ENCODE results near the gene FAF2. TPM values are rescaled to one million over a fixed set of nuclear protein-coding genes. Genes with fewer than 3 reads are reported as not detected.

FAF2 gene
- total and polyA plus RNA-seq, 5 donors, result 9.7 to 25.2 (median 18.3) TPM

GRCh38 chr5:176538230-176538988, 90.2 kb downstream of the FAF2 start:
- ATAC-seq, result no peak
- WGBS, result 26% methylated on average over 13 of the region's 13 CpGs
- intact Hi-C loops (cut with DNase I), result loop anchor here in 2 of 4 donors (10.0 kb wide), 2 partner anchors 94 to 124 kb away; partner anchors contain the start of genes FAF2 (in 2 of the 2) and CLTB (in 1 of the 2)
- no peak for DNase-seq
- peak overlapping the region; percentile 75 for H3K27ac ChIP-seq (ENCODE audit: low read length)
- H3K4me1 ChIP-seq (ENCODE audit: control insufficient read depth, insufficient read depth, low read length), result peaks cover 18% of the 10 kb centered on the region
- H3K9me3 ChIP-seq (ENCODE audit: control insufficient read depth, low read length), result no peaks in the 10 kb centered on the region
- no peaks in the 10 kb centered on the region for H3K27me3 ChIP-seq (ENCODE audit: control insufficient read depth, insufficient read depth)
- H3K4me3 ChIP-seq (ENCODE audit: low read length), result peak overlapping the region; percentile 28

- no peaks in the 10 kb centered on the region for H3K27me3 ChIP-seq (ENCODE audit: control insufficient read depth, insufficient read depth)
- ATAC-seq, result no peak
- intact Hi-C loops (cut with DNase I), result loop anchor here in 2 of 4 donors (10.0 kb wide), 2 partner anchors 94 to 124 kb away; partner anchors contain the start of genes FAF2 (in 2 of the 2) and CLTB (in 1 of the 2)
- H3K27ac ChIP-seq (ENCODE audit: low read length), result no peak overlapping the region
- no peak for DNase-seq
- WGBS, result 27% methylated on average over 5 of the region's 5 CpGs
- no peaks in the 10 kb centered on the region for H3K9me3 ChIP-seq (ENCODE audit: control insufficient read depth, low read length)
- peaks cover 13% of the 10 kb centered on the region for H3K4me1 ChIP-seq (ENCODE audit: control insufficient read depth, insufficient read depth, low read length)
- no peak overlapping the region for H3K4me3 ChIP-seq (ENCODE audit: low read length)
Observed at GRCh38 chr5:176538989-176539384, 90.8 kb downstream of the FAF2 start.

- ATAC-seq (no peak), DNase-seq (no peak)
- no peaks in the 10 kb centered on the region for H3K4me1 ChIP-seq (ENCODE audit: control insufficient read depth, insufficient read depth, low read length)
- H3K9me3 ChIP-seq (ENCODE audit: control insufficient read depth, low read length), result no peaks in the 10 kb centered on the region
- H3K27me3 ChIP-seq (ENCODE audit: control insufficient read depth, insufficient read depth), result no peaks in the 10 kb centered on the region
- no peak overlapping the region for H3K27ac ChIP-seq (ENCODE audit: low read length)
- WGBS, result 87% methylated on average over 8 of the region's 8 CpGs
- no peak overlapping the region for H3K4me3 ChIP-seq (ENCODE audit: low read length)
- intact Hi-C loops (cut with DNase I), result no loop called here
Observed at GRCh38 chr5:176540476-176540899, 92.3 kb downstream of the FAF2 start.

GRCh38 chr5:176540956-176541337, 92.8 kb downstream of the FAF2 start:
- no peaks in the 10 kb centered on the region for H3K9me3 ChIP-seq (ENCODE audit: control insufficient read depth, low read length)
- no peaks in the 10 kb centered on the region for H3K27me3 ChIP-seq (ENCODE audit: control insufficient read depth, insufficient read depth)
- H3K27ac ChIP-seq (ENCODE audit: low read length), result no peak overlapping the region
- peak in 1 of 3 donors; percentile 22 for DNase-seq
- ATAC-seq, result no peak
- intact Hi-C loops (cut with DNase I), result no loop called here
- 91% methylated on average over 8 of the region's 8 CpGs for WGBS
- no peaks in the 10 kb centered on the region for H3K4me1 ChIP-seq (ENCODE audit: control insufficient read depth, insufficient read depth, low read length)
- H3K4me3 ChIP-seq (ENCODE audit: low read length), result no peak overlapping the region

- H3K4me1 ChIP-seq (ENCODE audit: control insufficient read depth, insufficient read depth, low read length), result no peaks in the 10 kb centered on the region
- peak overlapping the region; percentile 0 for H3K27ac ChIP-seq (ENCODE audit: low read length)
- intact Hi-C loops (cut with DNase I), result no loop called here
- DNase-seq (peak; percentile 69 to 85 (median 83)), ATAC-seq (no peak)
- H3K9me3 ChIP-seq (ENCODE audit: control insufficient read depth, low read length), result no peaks in the 10 kb centered on the region
- no peaks in the 10 kb centered on the region for H3K27me3 ChIP-seq (ENCODE audit: control insufficient read depth, insufficient read depth)
- WGBS, result 55% methylated on average over 12 of the region's 12 CpGs
- H3K4me3 ChIP-seq (ENCODE audit: low read length), result no peak overlapping the region
Observed at GRCh38 chr5:176541338-176542134, 93.4 kb downstream of the FAF2 start.

GRCh38 chr5:176542135-176542595, 94.0 kb downstream of the FAF2 start:
- Histone ChIP-seq H3K9me3 (ENCODE audit: control insufficient read depth, low read length) (no peaks in the 10 kb centered on the region), H3K4me1 (ENCODE audit: control insufficient read depth, insufficient read depth, low read length) (no peaks in the 10 kb centered on the region), H3K4me3 (ENCODE audit: low read length) (peak overlapping the region; percentile 90), H3K27ac (ENCODE audit: low read length) (peak overlapping the region; percentile 72), H3K27me3 (ENCODE audit: control insufficient read depth, insufficient read depth) (no peaks in the 10 kb centered on the region)
- no peak for ATAC-seq
- WGBS, result 61% methylated on average over 16 of the region's 16 CpGs
- DNase-seq, result peak in 2 of 3 donors; percentile 73 to 74
- intact Hi-C loops (cut with DNase I), result no loop called here

- no peaks in the 10 kb centered on the region for H3K27me3 ChIP-seq (ENCODE audit: control insufficient read depth, insufficient read depth)
- ATAC-seq (peak; percentile 0 to 10), DNase-seq (peak in 2 of 3 donors; percentile 57 to 75)
- H3K4me1 ChIP-seq (ENCODE audit: control insufficient read depth, insufficient read depth, low read length), result no peaks in the 10 kb centered on the region
- peak overlapping the region; percentile 88 for H3K27ac ChIP-seq (ENCODE audit: low read length)
- H3K4me3 ChIP-seq (ENCODE audit: low read length), result peak overlapping the region; percentile 90
- intact Hi-C loops (cut with DNase I), result no loop called here
- H3K9me3 ChIP-seq (ENCODE audit: control insufficient read depth, low read length), result no peaks in the 10 kb centered on the region
- WGBS, result 1% methylated on average over 109 of the region's 110 CpGs
Observed at GRCh38 chr5:176542596-176543427, 94.6 kb downstream of the FAF2 start.

- Histone ChIP-seq H3K9me3 (ENCODE audit: control insufficient read depth, low read length) (no peaks in the 10 kb centered on the region), H3K4me1 (ENCODE audit: control insufficient read depth, insufficient read depth, low read length) (no peaks in the 10 kb centered on the region), H3K27ac (ENCODE audit: low read length) (peak overlapping the region; percentile 88), H3K27me3 (ENCODE audit: control insufficient read depth, insufficient read depth) (no peaks in the 10 kb centered on the region), H3K4me3 (ENCODE audit: low read length) (peak overlapping the region; percentile 90)
- DNase-seq, result peak; percentile 79 to 92 (median 91)
- intact Hi-C loops (cut with DNase I), result no loop called here
- peak; percentile 84 to 90 for ATAC-seq
- WGBS, result under 1% methylated on average over 63 of the region's 63 CpGs
Observed at GRCh38 chr5:176543428-176544182, 95.4 kb downstream of the FAF2 start.

- no peak overlapping the region for H3K4me3 ChIP-seq (ENCODE audit: low read length)
- no peak overlapping the region for H3K27ac ChIP-seq (ENCODE audit: low read length)
- intact Hi-C loops (cut with DNase I), result no loop called here
- DNase-seq (no peak), ATAC-seq (no peak)
- no peaks in the 10 kb centered on the region for H3K4me1 ChIP-seq (ENCODE audit: control insufficient read depth, insufficient read depth, low read length)
- no peaks in the 10 kb centered on the region for H3K9me3 ChIP-seq (ENCODE audit: control insufficient read depth, low read length)
- H3K27me3 ChIP-seq (ENCODE audit: control insufficient read depth, insufficient read depth), result no peaks in the 10 kb centered on the region
- 95% methylated on average over 6 of the region's 6 CpGs for WGBS
Observed at GRCh38 chr5:176545388-176545736, 97.2 kb downstream of the FAF2 start.
